SK-N-SH (cell line): ENCODE data around the gene PRR16.

ENCODE experiments used
- CTCF ChIP-seq: fragments of 200-600 bp; sonication (generic); IDR thresholded peaks from 2 replicates; pipeline ENCODE4 v1.6.1; 2017; ENCODE audit warnings: antibody characterized with exemption, mild to moderate bottlenecking, moderate library complexity
- FOSL2 ChIP-seq: IDR thresholded peaks from 2 replicates; pipeline ENCODE4 v1.4.0; 2012; ENCODE audit warnings: low read depth, mild to moderate bottlenecking, moderate library complexity, borderline replicate concordance
- FOXJ3 ChIP-seq: sonication (generic); formaldehyde crosslinking; IDR thresholded peaks from 2 replicates; pipeline ENCODE4 v1.5.1; 2020; ENCODE audit warnings: mild to moderate bottlenecking, missing genetic modification reagents
- FOXM1 ChIP-seq: IDR thresholded peaks from 2 replicates; pipeline ENCODE4 v1.4.0; 2012; ENCODE audit warnings: low read depth, mild to moderate bottlenecking
- MAX ChIP-seq: IDR thresholded peaks from 2 replicates; pipeline ENCODE4 v1.4.0; 2012; ENCODE audit warnings: low read depth
- MXI1 ChIP-seq: IDR thresholded peaks from 2 replicates; pipeline ENCODE4 v1.6.1; 2012; ENCODE audit warnings: mild to moderate bottlenecking, low read depth, low read length, improper control_type of control experiment
- POLR2AphosphoS5 ChIP-seq: IDR thresholded peaks from 2 replicates; pipeline ENCODE4 v1.6.1; 2012; ENCODE audit warnings: low read depth, low read length
- RAD21 ChIP-seq: IDR thresholded peaks from 2 replicates; pipeline ENCODE4 v1.6.1; 2012; ENCODE audit warnings: mild to moderate bottlenecking, low read length
- RCOR1 ChIP-seq: fragments of 150-350 bp; IDR thresholded peaks from 2 replicates; pipeline ENCODE4 v1.6.1; 2017; ENCODE audit warnings: antibody characterized with exemption, low read length
- REST ChIP-seq: IDR thresholded peaks from 2 replicates; pipeline ENCODE4 v1.6.1; 2012; ENCODE audit warnings: mild to moderate bottlenecking, low read depth, low read length, moderate library complexity

- TF ChIP-seq MXI1: no peak
- TF ChIP-seq CTCF: no peak
- TF ChIP-seq FOSL2: no peak
- TF ChIP-seq RCOR1: no peak
- no peak for TF ChIP-seq RAD21
- no peak for TF ChIP-seq FOXJ3
- no peak for TF ChIP-seq FOXM1
- TF ChIP-seq MAX: peak; percentile 59; the same call in 1 of the 2 replicates
- no peak for TF ChIP-seq REST
- no peak for TF ChIP-seq POLR2AphosphoS5
Measured at GRCh38 chr5:120538644-120539043, 74.5 kb downstream of the PRR16 start.
